Tibial artery (tissue), 4 donors: ENCODE results near the gene THYN1.
A peak's percentile ranks its signal among the peaks of the same experiment; 100 is the strongest.
"Not testable (repeated sequence)": the region's sequence is repeated elsewhere in the genome, so short reads cannot be mapped to it uniquely, and the experiment has no call there.

Experiments
- DNase-seq, 2 donors: peaks; one replicate each; pipeline ENCODE4 v3.0.0-alpha.2; 2019
- H3K27ac ChIP-seq, 2 donors: fragments of 200-600 bp; sonication (generic) in 1 of 2; 1 replicate in 1 of 2; 2 replicates in 1 of 2; pipeline ENCODE4 v1.5.1; 2018 to 2019; ENCODE audit warnings: mild to moderate bottlenecking in 1 of 2
- H3K27me3 ChIP-seq, 2 donors: fragments of 200-600 bp; sonication (generic) in 1 of 2; one replicate each; pipeline versions ENCODE4 v1.5.1 to v1.6.0; 2016 to 2019
- H3K36me3 ChIP-seq, 3 donors: fragments of 200-600 bp; sonication (generic) in 2 of 3; one replicate each; pipeline ENCODE4 v1.5.1; 2016 to 2019; ENCODE audit warnings: mild to moderate bottlenecking in 2 of 3
- H3K4me1 ChIP-seq, 4 donors: fragments of 200-600 bp; sonication (generic) in 2 of 4; 1 replicate in 3 of 4; 2 replicates in 1 of 4; pipeline ENCODE4 v1.5.1; 2016 to 2019
- H3K4me3 ChIP-seq, 2 donors: fragments of 200-600 bp; sonication (generic) in 1 of 2; 1 replicate in 1 of 2; 2 replicates in 1 of 2; pipeline ENCODE4 v1.5.1; 2018 to 2019; ENCODE audit warnings: mild to moderate bottlenecking in 2 of 2
- H3K9me3 ChIP-seq, 3 donors: fragments of 200-600 bp; sonication (generic) in 1 of 3; one replicate each; pipeline ENCODE4 v1.5.1; 2016 to 2019
- intact Hi-C: fragments of 100-400 bp; cut with DNase I; formaldehyde crosslinking; loops from one replicate; pipeline ENCODE4 v1.15.0; 2023; ENCODE audit warnings: low total_unique reads
- TF ChIP-seq, protein P1 (sequence below), 2 experiments: fragments of 200-600 bp in 1 of 2; fragments of 450-650 bp in 1 of 2; IDR thresholded peaks; one replicate each; pipeline ENCODE4 v1.5.1; 2017 to 2019; ENCODE audit warnings: antibody characterized with exemption in 2 of 2, mild to moderate bottlenecking in 1 of 2, moderate library complexity in 1 of 2

THYN1 gene

DNA sequence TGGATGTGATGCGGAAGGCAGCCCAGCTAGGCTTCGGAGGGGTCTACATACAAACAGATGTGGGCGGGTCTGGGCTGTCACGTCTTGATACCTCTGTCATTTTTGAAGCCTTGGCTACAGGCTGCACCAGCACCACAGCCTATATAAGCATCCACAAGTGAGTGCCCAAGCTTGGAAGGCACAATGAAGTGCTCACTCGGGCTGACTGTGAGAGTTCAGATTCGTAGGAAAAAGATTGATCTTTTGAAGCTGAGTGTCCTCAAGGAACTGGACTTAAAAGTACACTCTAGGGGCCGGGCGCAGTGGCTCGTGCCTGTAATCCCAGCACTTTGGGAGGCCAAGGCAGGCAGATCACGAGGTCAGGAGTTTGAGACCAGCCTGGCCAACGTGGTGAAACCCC is 3.9 kb upstream of the THYN1 start:
- no peak for DNase-seq
- intact Hi-C loops: no loop called here

DNA sequence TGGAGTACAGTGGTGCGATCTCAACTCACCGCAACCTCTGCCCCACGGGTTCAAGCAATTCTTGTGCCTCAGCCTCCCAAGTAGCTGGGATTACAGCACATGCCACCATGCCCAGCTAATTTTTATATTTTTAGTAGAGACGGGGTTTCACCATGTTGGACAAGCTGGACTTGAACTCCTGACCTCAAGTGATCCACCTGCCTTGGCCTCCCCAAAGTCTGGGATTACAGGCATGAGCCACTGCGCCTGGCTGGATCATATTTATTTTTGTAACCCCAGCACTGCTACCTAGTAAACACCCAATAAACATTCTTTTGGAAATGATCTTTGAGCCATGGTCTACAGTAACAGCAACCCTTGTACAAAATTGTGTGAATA is 2.0 kb upstream of the THYN1 start:
- intact Hi-C loops, H3K4me3 ChIP-seq, H3K9me3 ChIP-seq, H3K27ac ChIP-seq, H3K27me3 ChIP-seq, DNase-seq: not testable (repeated sequence)
- Histone ChIP-seq H3K36me3 (peaks cover 21 to 49% (median 30%) of the 10 kb centered on the region in 3 donors), H3K4me1 (peaks cover 0 to 30% (median 22%) of the 10 kb centered on the region in 4 donors)

More for the DNA sequence above, 3.9 kb upstream of the THYN1 start:
- H3K27ac ChIP-seq: no peak overlapping the region
- H3K27me3 ChIP-seq: no peaks in the 10 kb centered on the region
- H3K4me3 ChIP-seq: no peak overlapping the region
- H3K9me3 ChIP-seq: no peaks in the 10 kb centered on the region
- TF ChIP-seq, protein P1, sequence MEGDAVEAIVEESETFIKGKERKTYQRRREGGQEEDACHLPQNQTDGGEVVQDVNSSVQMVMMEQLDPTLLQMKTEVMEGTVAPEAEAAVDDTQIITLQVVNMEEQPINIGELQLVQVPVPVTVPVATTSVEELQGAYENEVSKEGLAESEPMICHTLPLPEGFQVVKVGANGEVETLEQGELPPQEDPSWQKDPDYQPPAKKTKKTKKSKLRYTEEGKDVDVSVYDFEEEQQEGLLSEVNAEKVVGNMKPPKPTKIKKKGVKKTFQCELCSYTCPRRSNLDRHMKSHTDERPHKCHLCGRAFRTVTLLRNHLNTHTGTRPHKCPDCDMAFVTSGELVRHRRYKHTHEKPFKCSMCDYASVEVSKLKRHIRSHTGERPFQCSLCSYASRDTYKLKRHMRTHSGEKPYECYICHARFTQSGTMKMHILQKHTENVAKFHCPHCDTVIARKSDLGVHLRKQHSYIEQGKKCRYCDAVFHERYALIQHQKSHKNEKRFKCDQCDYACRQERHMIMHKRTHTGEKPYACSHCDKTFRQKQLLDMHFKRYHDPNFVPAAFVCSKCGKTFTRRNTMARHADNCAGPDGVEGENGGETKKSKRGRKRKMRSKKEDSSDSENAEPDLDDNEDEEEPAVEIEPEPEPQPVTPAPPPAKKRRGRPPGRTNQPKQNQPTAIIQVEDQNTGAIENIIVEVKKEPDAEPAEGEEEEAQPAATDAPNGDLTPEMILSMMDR (IDR thresholded peaks at IDR 0.05): no peak
- peaks cover 0 to 23% (median 14%) of the 10 kb centered on the region in 4 donors for H3K4me1 ChIP-seq
- H3K36me3 ChIP-seq: peaks cover 37 to 58% (median 49%) of the 10 kb centered on the region in 3 donors

DNA sequence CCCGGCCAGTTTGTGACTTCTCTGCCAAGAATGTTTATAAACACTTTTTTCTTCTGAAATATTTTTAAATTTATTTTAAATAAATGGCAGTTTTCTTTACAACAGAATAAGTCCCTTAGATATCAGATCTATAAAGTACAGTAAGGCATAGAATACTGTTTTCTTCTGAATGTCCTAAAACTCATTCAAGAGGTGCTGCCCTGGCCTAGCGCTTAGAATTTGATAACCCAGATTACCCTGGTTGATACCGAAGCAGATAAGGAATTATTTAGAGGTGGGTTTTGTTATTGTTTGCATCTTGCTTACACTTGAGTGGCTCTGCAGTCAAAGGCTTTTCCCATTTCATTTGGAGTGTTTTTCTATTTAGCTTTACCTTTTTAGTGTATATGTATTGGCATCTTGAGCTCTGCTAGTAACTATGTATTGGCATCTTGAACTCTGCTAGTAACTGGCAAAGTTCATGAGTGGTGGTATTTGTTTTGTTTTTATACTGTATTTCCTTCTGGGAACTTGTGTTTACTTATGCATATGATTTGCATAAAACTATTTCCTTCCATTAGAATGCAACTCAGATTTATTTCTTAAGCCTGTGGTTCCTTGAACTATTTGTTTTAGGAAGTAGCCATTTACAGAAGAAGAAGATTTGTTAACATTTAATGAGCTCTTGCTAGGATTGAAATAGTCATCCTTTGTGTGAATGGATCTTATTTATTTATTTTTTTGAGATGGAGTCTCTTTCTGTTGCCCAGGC is 1.5 kb upstream of the THYN1 start:
- no peak for DNase-seq
- H3K4me1 ChIP-seq: peaks cover 0 to 30% (median 22%) of the 10 kb centered on the region in 4 donors
- peak overlapping the region; percentile 77 to 97 for H3K4me3 ChIP-seq
- TF ChIP-seq, protein P1 (IDR thresholded peaks at IDR 0.05): no peak
- H3K27ac ChIP-seq: no peak overlapping the region
- H3K9me3 ChIP-seq: no peaks in the 10 kb centered on the region
- intact Hi-C loops: no loop called here
- no peaks in the 10 kb centered on the region for H3K27me3 ChIP-seq
- peaks cover 21 to 49% (median 30%) of the 10 kb centered on the region in 3 donors for H3K36me3 ChIP-seq

GRCh38 chr11:134252346-134253187 is 585 bp downstream of the THYN1 start:
- Histone ChIP-seq H3K27me3 (no peaks in the 10 kb centered on the region), H3K9me3 (no peaks in the 10 kb centered on the region), H3K36me3 (peaks cover 27 to 49% (median 31%) of the 10 kb centered on the region in 3 donors), H3K4me3 (peak overlapping the region; percentile 77 to 97), H3K4me1 (peaks cover 0 to 30% (median 22%) of the 10 kb centered on the region in 4 donors), H3K27ac (peak overlapping the region; percentile 73 to 74)
- TF ChIP-seq, protein P1 (IDR thresholded peaks at IDR 0.05): no peak
- intact Hi-C loops: loop anchor here (2.0 kb wide), 1 partner anchor 28 kb away; the partner anchor contains the start of gene VPS26B
- DNase-seq: peak in 1 of 2 donors; percentile 36

DNA sequence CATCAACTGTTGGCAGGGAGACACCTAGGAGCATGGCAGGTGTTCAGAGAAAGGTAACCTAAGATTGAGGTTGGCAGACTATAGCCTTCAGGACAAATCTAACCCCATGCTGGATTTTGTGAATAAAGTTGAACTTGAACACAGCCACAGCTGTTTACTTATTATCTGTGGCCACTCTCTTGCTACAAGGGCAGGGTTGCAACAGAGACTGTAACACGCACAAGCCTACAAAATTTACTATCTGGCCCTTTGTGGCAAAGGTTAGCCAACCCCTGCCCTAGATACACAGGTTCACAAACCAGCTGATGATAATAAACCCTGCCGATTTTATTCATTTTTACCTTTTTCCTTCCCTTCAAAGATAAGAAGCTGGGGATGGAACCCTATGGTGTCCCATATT is 2.5 kb downstream of the THYN1 start:
- Histone ChIP-seq H3K36me3 (peaks cover 27 to 55% (median 43%) of the 10 kb centered on the region in 3 donors), H3K9me3 (no peaks in the 10 kb centered on the region), H3K27me3 (no peaks in the 10 kb centered on the region), H3K27ac (no peak overlapping the region), H3K4me3 (no peak overlapping the region), H3K4me1 (peaks cover 0 to 26% (median 20%) of the 10 kb centered on the region in 4 donors)
- intact Hi-C loops: no loop called here
- DNase-seq: no peak
- TF ChIP-seq, protein P1 (IDR thresholded peaks at IDR 0.05): no peak
